ENCODE measurements around the gene IGF1R. TPM values are rescaled to one million over a fixed set of nuclear protein-coding genes. Genes with fewer than 3 reads are reported as not detected.

Gene IGF1R
- total and polyA plus RNA-seq, 12 donors = 8.6 to 138 (median 66.0) TPM

DNA sequence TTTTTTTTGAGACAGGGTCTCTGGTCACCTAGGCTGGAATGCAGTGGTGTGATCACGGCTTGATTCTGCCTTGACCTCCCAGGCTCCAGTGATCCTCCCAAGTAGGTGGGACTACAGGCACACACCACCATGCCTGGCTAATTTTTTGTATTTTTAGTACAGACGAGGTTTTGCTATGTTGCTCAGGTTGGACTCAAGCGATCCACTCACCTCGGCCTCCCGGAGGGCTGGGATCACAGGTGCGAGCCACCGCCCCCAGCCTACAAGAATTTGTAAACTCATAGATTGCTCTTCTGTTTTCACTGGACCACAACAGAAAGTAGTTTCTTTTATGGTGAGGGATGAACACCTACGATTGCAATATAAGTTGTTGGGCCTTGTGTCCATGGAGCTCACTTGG lies 7.4 kb downstream of the IGF1R start:
- TF ChIP-seq POLR2A (IDR thresholded peaks at IDR 0.05) (no peak), CTCF (IDR thresholded peaks at IDR 0.05) (no peak)
- Histone ChIP-seq H3K36me3 (replicated peaks in 1 of 2) (no peaks in the 10 kb centered on the region), H3K4me3 (no peak overlapping the region), H3K27me3 (no peaks in the 10 kb centered on the region), H3K4me1 (replicated peaks in 1 of 2) (peaks cover 14 to 46% of the 10 kb centered on the region in 2 donors), H3K27ac (no peak overlapping the region), H3K9me3 (replicated peaks in 1 of 3) (no peaks in the 10 kb centered on the region)
- no peak for DNase-seq
- 83 to 88% (median 86%) methylated on average over 7 to 8 of the region's 8 CpGs for WGBS, 4 donors
- intact Hi-C loops (cut with DNase I) = loop anchor here in 1 of 2 donors (10.0 kb wide), 1 partner anchor 119 kb away; no protein-coding TSS in a partner anchor

- no peaks in the 10 kb centered on the region for H3K27me3 ChIP-seq
- peak in 1 of 7 donors; percentile 45 for DNase-seq
- no peak overlapping the region for H3K4me3 ChIP-seq
- H3K27ac ChIP-seq = peak overlapping the region in 3 of 5 donors; percentile 14 to 35 (median 32)
- no peaks in the 10 kb centered on the region for H3K9me3 ChIP-seq (replicated peaks in 1 of 3)
- H3K36me3 ChIP-seq (replicated peaks in 1 of 2) = no peaks in the 10 kb centered on the region
- intact Hi-C loops (cut with DNase I) = loop anchor here in 1 of 2 donors (10.0 kb wide), 1 partner anchor 117 kb away; no protein-coding TSS in a partner anchor
- peaks cover 14 to 48% of the 10 kb centered on the region in 2 donors for H3K4me1 ChIP-seq (replicated peaks in 1 of 2)
- WGBS, 4 donors = 59 to 71% (median 62%) methylated on average over 4 of the region's 4 CpGs
- TF ChIP-seq CTCF (IDR thresholded peaks at IDR 0.05) (no peak), POLR2A (IDR thresholded peaks at IDR 0.05) (no peak)
These were observed 9.4 kb downstream of the IGF1R start for GRCh38 chr15:98657721-98658120.

- intact Hi-C loops (cut with DNase I) = loop anchor here in 1 of 2 donors (10.0 kb wide), 1 partner anchor 116 kb away; no protein-coding TSS in a partner anchor
- 39 to 45% (median 42%) methylated on average over 7 of the region's 7 CpGs for WGBS, 4 donors
- Histone ChIP-seq H3K4me1 (replicated peaks in 1 of 2) (peaks cover 22 to 47% of the 10 kb centered on the region in 2 donors), H3K27me3 (no peaks in the 10 kb centered on the region), H3K4me3 (no peak overlapping the region), H3K27ac (no peak overlapping the region), H3K36me3 (replicated peaks in 1 of 2) (no peaks in the 10 kb centered on the region), H3K9me3 (replicated peaks in 1 of 3) (no peaks in the 10 kb centered on the region)
- TF ChIP-seq POLR2A (IDR thresholded peaks at IDR 0.05) (no peak), CTCF (IDR thresholded peaks at IDR 0.05) (peak; percentile 70 to 85 (median 80))
- DNase-seq = peak in 4 of 7 donors; percentile 48 to 67 (median 60)
These were observed 10.7 kb downstream of the IGF1R start for GRCh38 chr15:98658831-98659699.

DNA sequence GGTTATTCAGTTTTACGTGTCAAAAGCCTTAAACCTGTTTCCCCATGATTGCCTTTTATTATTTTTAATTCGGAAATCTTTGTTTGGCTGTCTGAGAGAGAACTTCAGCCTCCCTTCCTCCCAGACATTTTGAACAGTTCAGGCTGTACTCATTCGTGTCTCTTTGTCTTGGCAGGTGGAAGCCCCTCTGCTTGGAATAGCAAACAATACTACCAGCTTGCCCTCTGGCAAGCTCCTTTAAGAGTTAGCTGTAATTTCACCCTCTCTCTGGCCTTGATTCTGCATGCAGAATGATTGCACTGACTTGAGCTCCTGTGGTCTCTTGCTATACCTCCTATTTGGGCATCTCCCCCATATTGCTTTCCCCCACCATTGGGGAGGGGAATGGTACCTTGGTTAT lies 11.7 kb downstream of the IGF1R start:
- Histone ChIP-seq H3K36me3 (replicated peaks in 1 of 2) (no peaks in the 10 kb centered on the region), H3K27ac (no peak overlapping the region), H3K4me1 (replicated peaks in 1 of 2) (peaks cover 24 to 53% of the 10 kb centered on the region in 2 donors), H3K27me3 (no peaks in the 10 kb centered on the region), H3K9me3 (replicated peaks in 1 of 3) (no peaks in the 10 kb centered on the region), H3K4me3 (no peak overlapping the region)
- TF ChIP-seq CTCF (IDR thresholded peaks at IDR 0.05) (no peak), POLR2A (IDR thresholded peaks at IDR 0.05) (no peak)
- WGBS, 4 donors = 55 to 74% (median 64%) methylated on average over 3 of the region's 3 CpGs
- DNase-seq = no peak
- intact Hi-C loops (cut with DNase I) = loop anchor here in 1 of 2 donors (10.0 kb wide), 1 partner anchor 115 kb away; no protein-coding TSS in a partner anchor

Measured in adrenal gland (tissue), 12 donors.